ENCODE results near the gene ALAD. TPM values are rescaled to one million over a fixed set of nuclear protein-coding genes. Genes with fewer than 3 reads are reported as not detected.
"Not testable (repeated sequence)": the region's sequence is repeated elsewhere in the genome, so short reads cannot be mapped to it uniquely, and the experiment has no call there.

Gene ALAD
- 10 to 100 TPM; 23.5 to 50.0 (median 31.8) TPM for total RNA-seq

DNA sequence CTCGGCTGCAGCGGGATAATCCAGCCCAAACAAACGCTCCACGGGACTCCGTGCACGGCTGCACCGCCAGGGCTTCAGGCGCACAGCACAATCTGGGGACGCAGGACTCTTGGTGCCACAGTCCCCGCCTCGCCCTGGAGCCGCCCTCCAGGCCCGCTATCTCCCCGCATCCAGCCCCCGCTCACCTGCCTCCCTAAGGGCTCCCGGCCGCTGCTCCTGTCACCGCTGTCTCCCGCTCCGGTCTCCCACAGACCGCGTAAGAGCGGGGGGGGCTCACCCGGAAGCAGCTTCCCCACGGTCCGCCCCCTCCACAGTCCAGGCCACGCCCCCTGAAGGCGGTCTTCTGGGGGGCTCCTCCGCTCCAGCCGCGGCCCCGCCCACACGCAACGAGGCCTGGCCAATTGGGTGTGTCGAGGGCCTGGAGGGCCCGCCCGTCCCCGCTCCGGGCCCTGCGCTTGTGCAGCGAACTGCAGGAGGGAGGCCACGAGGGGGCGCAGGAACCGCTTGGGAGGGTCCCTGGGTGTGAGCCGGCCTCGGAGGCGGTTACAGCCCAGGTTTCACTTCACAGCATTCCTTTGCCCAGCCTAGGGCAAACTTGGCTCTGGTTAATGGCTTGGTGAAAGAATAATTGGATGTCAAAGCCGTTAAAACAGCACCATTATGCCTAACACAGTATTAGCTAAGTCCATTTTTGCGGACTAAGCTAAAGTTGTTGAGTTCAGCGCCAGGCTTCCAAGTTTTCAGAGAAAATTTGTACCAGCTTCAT lies at the start of gene ALAD:
Gene ALAD (minus strand): TSS at position 258 of the 766 bp plus-strand sequence. CDS start 7,725 bp downstream, outside the sequence.
- peak; percentile 99 to 100 for DNase-seq
- Histone ChIP-seq H3K27ac (peak within 1 kb of the TSS; percentile 16 to 69 (median 54)), H3K9me3 (no peaks in the 10 kb centered on the region), H3K27me3 (no peaks in the 10 kb centered on the region), H3K36me3 (no peaks in the 10 kb centered on the region), H3K4me3 (replicated peaks in 1 of 3) (peak within 1 kb of the TSS in 2 of 3 donors; percentile 54 to 70), H3K4me1 (peaks cover 13 to 35% of the 10 kb centered on the region in 2 donors)
- intact Hi-C loops (cut with DNase I) = no loop called here
- 3 to 7% methylated on average over 13 to 23 of the region's 50 CpGs for WGBS, 2 donors
- peak in 1 of 2 donors; percentile 75 for TF ChIP-seq POLR2A (IDR thresholded peaks at IDR 0.05)
- TF ChIP-seq, protein P1, sequence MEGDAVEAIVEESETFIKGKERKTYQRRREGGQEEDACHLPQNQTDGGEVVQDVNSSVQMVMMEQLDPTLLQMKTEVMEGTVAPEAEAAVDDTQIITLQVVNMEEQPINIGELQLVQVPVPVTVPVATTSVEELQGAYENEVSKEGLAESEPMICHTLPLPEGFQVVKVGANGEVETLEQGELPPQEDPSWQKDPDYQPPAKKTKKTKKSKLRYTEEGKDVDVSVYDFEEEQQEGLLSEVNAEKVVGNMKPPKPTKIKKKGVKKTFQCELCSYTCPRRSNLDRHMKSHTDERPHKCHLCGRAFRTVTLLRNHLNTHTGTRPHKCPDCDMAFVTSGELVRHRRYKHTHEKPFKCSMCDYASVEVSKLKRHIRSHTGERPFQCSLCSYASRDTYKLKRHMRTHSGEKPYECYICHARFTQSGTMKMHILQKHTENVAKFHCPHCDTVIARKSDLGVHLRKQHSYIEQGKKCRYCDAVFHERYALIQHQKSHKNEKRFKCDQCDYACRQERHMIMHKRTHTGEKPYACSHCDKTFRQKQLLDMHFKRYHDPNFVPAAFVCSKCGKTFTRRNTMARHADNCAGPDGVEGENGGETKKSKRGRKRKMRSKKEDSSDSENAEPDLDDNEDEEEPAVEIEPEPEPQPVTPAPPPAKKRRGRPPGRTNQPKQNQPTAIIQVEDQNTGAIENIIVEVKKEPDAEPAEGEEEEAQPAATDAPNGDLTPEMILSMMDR (IDR thresholded peaks at IDR 0.05) = peak; percentile 59 to 98 (median 88)

DNA sequence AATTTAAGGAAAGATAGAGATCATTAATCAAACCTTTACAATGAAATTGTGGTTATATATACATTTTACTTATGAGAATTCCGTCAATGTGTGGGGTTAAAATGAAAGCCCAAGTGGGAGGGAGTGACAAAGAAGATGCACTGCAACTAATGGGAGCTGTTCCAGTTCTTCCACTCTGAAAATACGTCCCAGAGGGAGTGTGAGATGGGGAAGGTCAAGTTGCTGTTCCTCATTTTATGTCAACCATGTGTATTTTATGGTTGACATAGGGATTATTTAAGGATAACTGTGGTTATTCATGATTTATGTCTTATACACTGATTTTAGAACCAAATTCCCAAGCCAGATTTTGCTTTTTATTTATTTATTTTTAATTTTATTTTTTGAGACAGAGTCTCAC lies 48.3 kb upstream of the ALAD start:
- Histone ChIP-seq H3K4me3 (replicated peaks in 1 of 3) (no peak overlapping the region), H3K4me1 (peaks cover 5 to 12% of the 10 kb centered on the region in 2 donors), H3K36me3 (no peaks in the 10 kb centered on the region), H3K9me3 (no peaks in the 10 kb centered on the region), H3K27ac (no peak overlapping the region), H3K27me3 (no peaks in the 10 kb centered on the region)
- TF ChIP-seq, protein P1 (IDR thresholded peaks at IDR 0.05) = no peak
- TF ChIP-seq POLR2A (IDR thresholded peaks at IDR 0.05) = no peak
- 72 to 79% methylated on average over 2 of the region's 2 CpGs for WGBS, 2 donors
- DNase-seq = no peak
- intact Hi-C loops (cut with DNase I) = no loop called here

DNA sequence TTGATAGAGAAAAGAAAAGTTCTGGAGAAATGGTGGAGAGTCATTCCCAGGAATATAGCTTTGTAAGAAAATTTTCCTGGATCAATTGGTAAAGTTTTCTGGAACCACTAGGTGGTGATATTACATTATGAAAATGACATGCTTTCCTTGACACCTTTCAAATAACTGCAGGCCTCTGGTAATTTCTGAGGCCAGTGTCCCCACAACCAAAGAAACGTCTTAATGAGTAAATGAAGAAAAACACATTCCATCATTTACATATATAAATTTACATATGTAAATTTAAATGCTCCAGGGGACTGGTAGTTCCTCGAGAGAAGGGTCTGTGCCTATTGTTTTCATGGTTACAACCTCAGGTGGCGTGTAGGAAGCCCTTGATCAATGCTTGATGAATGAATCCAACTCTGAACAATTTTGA lies 45.2 kb upstream of the ALAD start:
- DNase-seq = no peak
- H3K4me1 ChIP-seq = peaks cover 0 to 5% of the 10 kb centered on the region in 2 donors
- H3K27ac ChIP-seq = no peak overlapping the region
- no peaks in the 10 kb centered on the region for H3K36me3 ChIP-seq
- no peaks in the 10 kb centered on the region for H3K9me3 ChIP-seq
- TF ChIP-seq POLR2A (IDR thresholded peaks at IDR 0.05) = no peak
- TF ChIP-seq, protein P1 (IDR thresholded peaks at IDR 0.05) = peak; percentile 47 to 80 (median 64)
- intact Hi-C loops (cut with DNase I) = loop anchor here (2.0 kb wide), 2 partner anchors 142 to 210 kb away; no protein-coding TSS in a partner anchor
- H3K27me3 ChIP-seq = no peaks in the 10 kb centered on the region
- 58 to 64% methylated on average over 3 of the region's 3 CpGs for WGBS, 2 donors
- no peak overlapping the region for H3K4me3 ChIP-seq (replicated peaks in 1 of 3)

DNA sequence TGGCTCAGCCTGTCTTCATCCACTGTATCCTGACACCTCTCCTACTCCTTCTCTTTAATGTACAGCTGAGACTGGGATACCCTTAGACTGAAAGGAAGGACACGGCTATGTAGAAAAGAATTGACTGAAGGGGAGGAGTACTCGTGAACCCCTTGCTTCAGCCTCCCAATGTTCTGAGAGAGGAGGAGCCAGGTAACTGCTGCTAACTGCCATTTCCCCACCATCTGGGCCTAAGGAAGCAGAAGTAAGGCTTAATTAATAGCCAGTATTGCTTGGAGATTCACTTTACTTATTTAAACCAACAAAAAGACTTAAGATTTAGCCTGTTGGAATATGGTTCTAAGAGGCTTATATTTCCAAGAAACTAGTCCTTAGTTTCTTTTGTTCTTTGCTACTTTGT lies 43.7 kb upstream of the ALAD start:
- Histone ChIP-seq H3K27ac (no peak overlapping the region), H3K4me1 (no peaks in the 10 kb centered on the region), H3K4me3 (replicated peaks in 1 of 3) (no peak overlapping the region), H3K9me3 (no peaks in the 10 kb centered on the region), H3K36me3 (no peaks in the 10 kb centered on the region), H3K27me3 (no peaks in the 10 kb centered on the region)
- intact Hi-C loops (cut with DNase I) = no loop called here
- no peak for TF ChIP-seq POLR2A (IDR thresholded peaks at IDR 0.05)
- TF ChIP-seq, protein P1 (IDR thresholded peaks at IDR 0.05) = no peak
- DNase-seq = no peak
- WGBS, 2 donors = 87 to 94% methylated on average over 2 of the region's 2 CpGs

DNA sequence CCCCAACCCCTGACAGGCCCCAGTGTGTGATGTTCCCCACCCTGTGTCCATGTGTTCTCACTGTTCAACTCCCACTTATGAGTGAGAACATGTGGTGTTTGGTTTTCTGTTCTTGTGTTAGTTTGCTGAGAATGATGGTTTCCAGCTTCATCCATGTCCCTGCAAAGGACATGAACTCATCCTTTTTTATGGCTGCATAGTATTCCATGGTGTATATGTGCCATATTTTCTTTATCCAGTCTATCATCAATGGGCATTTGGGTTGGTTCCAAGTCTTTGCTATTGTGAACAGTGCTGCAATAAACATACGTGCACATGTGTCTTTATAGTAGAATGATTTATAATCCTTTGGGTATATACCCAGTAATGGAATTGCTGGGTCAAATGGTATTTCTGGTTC lies 36.6 kb upstream of the ALAD start:
- H3K9me3 ChIP-seq; H3K27ac ChIP-seq; H3K4me3 ChIP-seq (replicated peaks in 1 of 3); H3K4me1 ChIP-seq; DNase-seq; intact Hi-C loops (cut with DNase I); H3K36me3 ChIP-seq; H3K27me3 ChIP-seq: not testable (repeated sequence)
- 92 to 97% methylated on average over 1 of the region's 1 CpG for WGBS, 2 donors
